Gastroesophageal sphincter (tissue), 3 donors: ENCODE results near the gene CDKL5.

Source experiments
- CTCF ChIP-seq, 4 experiments: fragments of 200-600 bp in 2 of 4; fragments of 450-650 bp in 2 of 4; sonication (generic) in 1 of 4; IDR thresholded peaks; one replicate each; pipeline ENCODE4 v1.5.1; 2017 to 2019; ENCODE audit warnings: antibody characterized with exemption in 4 of 4, mild to moderate bottlenecking in 2 of 4, moderate library complexity in 2 of 4
- EP300 ChIP-seq: sonication (generic); formaldehyde crosslinking; IDR thresholded peaks from one replicate; pipeline ENCODE4 v1.6.1; 2017; ENCODE audit warnings: antibody characterized with exemption, mild to moderate bottlenecking
- POLR2A ChIP-seq, 2 donors: fragments of 450-650 bp; IDR thresholded peaks; one replicate each; pipeline ENCODE4 v1.6.1; 2017; ENCODE audit warnings: antibody characterized with exemption in 2 of 2, mild to moderate bottlenecking in 2 of 2, moderate library complexity in 1 of 2

GRCh38 chrX:18455384-18455783, 30.0 kb downstream of the CDKL5 start:
- TF ChIP-seq POLR2A (IDR thresholded peaks at IDR 0.05) (no peak), CTCF (IDR thresholded peaks at IDR 0.05) (no peak), EP300 (no peak)
